HCT116 (cell line): ENCODE measurements around the gene LPAR1. TPM values are rescaled to one million over a fixed set of nuclear protein-coding genes. Genes with fewer than 3 reads are reported as not detected.

Experiments
- ATAC-seq: fragments of 200-7000 bp; cut with Tn5 transposase; 2 replicates; pipeline ENCODE4 v1.9.1; 2020; ENCODE audit warnings: mild to moderate bottlenecking, moderate library complexity
- BruUV-seq: library from RNA; stranded (reverse); fragments of 400-500 nt; replicated peaks from 2 replicates; lab custom pipeline; 2021; lab: Mats Ljungman, UMichigan
- CTCF ChIA-PET: fragments of 300-600 bp; sonication (Branson Sonifier 250); formaldehyde crosslinking; loops from one replicate; lab custom pipeline; 2021; ENCODE audit warnings: antibody characterized with exemption; lab: Charles Lee
- POLR2A ChIA-PET: fragments of 300-600, 350-600 bp; sonication (Branson Sonifier 250); formaldehyde crosslinking; loops from one replicate; lab custom pipeline; 2021; ENCODE audit warnings: antibody characterized with exemption; lab: Charles Lee
- RAD21 ChIA-PET, 2 experiments: fragments of 300-600 bp; sonication (Branson Sonifier 250); formaldehyde crosslinking; loops; one replicate each; lab custom pipeline; 2023; ENCODE audit warnings: low total read pairs in 2 of 2; ENCODE audit not compliant: uncharacterized antibody in 2 of 2, unreplicated experiment in 2 of 2, low non-redundant PET in 1 of 2; lab: Charles Lee
- DNase-seq: peaks from one replicate; pipeline ENCODE4 v3.0.0-alpha.2; 2010; ENCODE audit warnings: low read depth, low spot score
- H2AFZ ChIP-seq: fragments of 200-600 bp; shearing (Covaris generic), sonication (generic); 2 replicates; pipeline ENCODE4 v1.6.1; 2017; ENCODE audit warnings: low read depth, mixed run types, mixed read lengths, antibody characterized with exemption, low read length; ENCODE audit not compliant: poor library complexity, severe bottlenecking
- H3K27ac ChIP-seq: 2 replicates; pipeline ENCODE4 v1.5.1; 2012; ENCODE audit warnings: low read depth, low read length
- H3K27me3 ChIP-seq: fragments of 200-600 bp; sonication (generic); 2 replicates; pipeline ENCODE4 v1.6.1; 2016; ENCODE audit warnings: mixed run types, low read length, mixed read lengths; ENCODE audit not compliant: insufficient read depth
- H3K36me3 ChIP-seq, 2 experiments: fragments of 200-500 bp in 1 of 2; fragments of 200-600 bp in 1 of 2; sonication (Bioruptor generic) in 1 of 2; sonication (generic) in 1 of 2; 2 replicates each; pipeline versions ENCODE4 v1.5.1 to v1.6.1; 2014 to 2016; ENCODE audit warnings: low read length in 2 of 2, inconsistent platforms in 1 of 2, mixed read lengths in 1 of 2, mixed run types in 1 of 2; ENCODE audit not compliant: insufficient read depth in 2 of 2, control insufficient read depth in 1 of 2
- H3K4me1 ChIP-seq, 2 experiments: fragments of 200-600 bp in 1 of 2; sonication (generic) in 1 of 2; 2 replicates each; pipeline versions ENCODE4 v1.5.1 to v1.6.1; 2012 to 2017; ENCODE audit warnings: low read length in 2 of 2, inconsistent platforms in 1 of 2, mild to moderate bottlenecking in 1 of 2, mixed read lengths in 1 of 2, mixed run types in 1 of 2, moderate library complexity in 1 of 2; ENCODE audit not compliant: insufficient read depth in 2 of 2, control insufficient read depth in 1 of 2
- H3K4me2 ChIP-seq: fragments of 200-600 bp; sonication (generic); 2 replicates; pipeline ENCODE4 v1.6.1; 2017; ENCODE audit warnings: mixed run types, low read length, mixed read lengths
- H3K4me3 ChIP-seq, 2 experiments: fragments of 200-600 bp in 1 of 2; sonication (generic) in 1 of 2; replicated peaks in 1 of 2; 2 replicates each; pipeline ENCODE4 v1.5.1; 2011 to 2016; ENCODE audit warnings: low read length in 2 of 2, control low read depth in 1 of 2, low read depth in 1 of 2, mild to moderate bottlenecking in 1 of 2, mixed read lengths in 1 of 2, mixed run types in 1 of 2
- H3K79me2 ChIP-seq: fragments of 200-600 bp; sonication (generic); 2 replicates; pipeline ENCODE4 v1.6.1; 2017; ENCODE audit warnings: mild to moderate bottlenecking, mixed run types, low read length, moderate library complexity, mixed read lengths; ENCODE audit not compliant: insufficient read depth
- H3K9ac ChIP-seq: fragments of 200-600 bp; sonication (generic); 2 replicates; pipeline ENCODE4 v1.6.1; 2016; ENCODE audit warnings: low read length, mixed read lengths
- H3K9me2 ChIP-seq: fragments of 200-600 bp; sonication (generic), shearing (Covaris generic); 2 replicates; pipeline ENCODE4 v1.6.1; 2017; ENCODE audit warnings: mixed run types, mild to moderate bottlenecking, moderate library complexity; ENCODE audit not compliant: insufficient read depth
- H3K9me3 ChIP-seq, 2 experiments: fragments of 200-500 bp in 1 of 2; fragments of 200-600 bp in 1 of 2; sonication (Bioruptor generic) in 1 of 2; sonication (generic) in 1 of 2; 2 replicates each; pipeline ENCODE4 v1.6.1; 2014 to 2017; ENCODE audit warnings: low read length in 2 of 2, mixed read lengths in 2 of 2, inconsistent platforms in 1 of 2, low read depth in 1 of 2, mild to moderate bottlenecking in 1 of 2, mixed run types in 1 of 2, moderate library complexity in 1 of 2; ENCODE audit not compliant: control insufficient read depth in 1 of 2, insufficient read depth in 1 of 2
- H4K20me1 ChIP-seq: fragments of 200-600 bp; sonication (generic), shearing (Covaris generic); 2 replicates; pipeline ENCODE4 v1.6.1; 2017; ENCODE audit warnings: mixed run types, mild to moderate bottlenecking, moderate library complexity; ENCODE audit not compliant: insufficient read depth
- EZH2 ChIP-seq: fragments of 200-600 bp; sonication (generic); IDR thresholded peaks from 2 replicates; pipeline ENCODE4 v1.6.1; 2017; ENCODE audit warnings: antibody characterized with exemption, mixed run types
- EZH2phosphoT487 ChIP-seq: fragments of 200-600 bp; IDR thresholded peaks from 2 replicates; pipeline ENCODE4 v1.6.1; 2018; ENCODE audit warnings: antibody characterized with exemption, borderline replicate concordance
- FOSL1 ChIP-seq: IDR thresholded peaks from 2 replicates; pipeline ENCODE4 v1.6.1; 2012; ENCODE audit warnings: low read depth
- POLR2A ChIP-seq: IDR thresholded peaks from 2 replicates; pipeline ENCODE4 v1.7.0; 2011; ENCODE audit warnings: borderline replicate concordance; ENCODE audit not compliant: insufficient read depth, insufficient read length; ENCODE audit errors: extremely low read depth
- SIN3A ChIP-seq: IDR thresholded peaks from 2 replicates; pipeline ENCODE4 v1.6.1; 2012; ENCODE audit warnings: low read depth
- SP1 ChIP-seq: IDR thresholded peaks from 2 replicates; pipeline ENCODE4 v1.6.1; 2012; ENCODE audit warnings: low read depth
- SRF ChIP-seq: IDR thresholded peaks from 2 replicates; pipeline ENCODE4 v1.6.1; 2012; ENCODE audit warnings: low read depth
- YY1 ChIP-seq: IDR thresholded peaks from 2 replicates; pipeline ENCODE4 v1.6.1; 2011; ENCODE audit warnings: low read length, low read depth, moderate library complexity, mild to moderate bottlenecking; ENCODE audit not compliant: insufficient replicate concordance; ENCODE audit errors: extremely low read depth
- ZFX ChIP-seq: fragments of 450-650 bp; IDR thresholded peaks from 2 replicates; pipeline ENCODE4 v1.6.1; 2017
- intact Hi-C: fragments of 100-400 bp; cut with micrococcal nuclease; formaldehyde crosslinking; loops from 2 replicates; pipeline ENCODE4 v1.10.0; 2022
- total RNA-seq: library from RNA; stranded (reverse); gene quantifications from one replicate; pipeline ENCODE4 v1.2.1, GENCODE V29; 2021; ENCODE audit not compliant: unreplicated experiment
- TF ChIP-seq, protein P1 (sequence below), 3 experiments: fragments of 200-600 bp in 1 of 3; sonication (generic) in 1 of 3; IDR thresholded peaks in 2 of 3; conservative IDR thresholded peaks in 1 of 3; 2 replicates each; pipeline ENCODE4 v1.5.1; 2012 to 2017; ENCODE audit warnings: low read depth in 2 of 3, low read length in 2 of 3, antibody characterized with exemption in 1 of 3, borderline replicate concordance in 1 of 3, control low read depth in 1 of 3, mild to moderate bottlenecking in 1 of 3, mixed read lengths in 1 of 3, mixed run types in 1 of 3, moderate library complexity in 1 of 3; ENCODE audit not compliant: insufficient read depth in 1 of 3
- TF ChIP-seq, protein P2 (sequence below): IDR thresholded peaks from 2 replicates; pipeline ENCODE4 v1.6.1; 2012
- TF ChIP-seq, protein P3 (sequence below): IDR thresholded peaks from 2 replicates; pipeline ENCODE4 v1.6.1; 2011; ENCODE audit warnings: mild to moderate bottlenecking, low read length, moderate library complexity; ENCODE audit not compliant: insufficient replicate concordance; ENCODE audit errors: extremely low read depth

LPAR1 gene
- total RNA-seq, 1 experiment from 2014 or later: 7.4 TPM

DNA sequence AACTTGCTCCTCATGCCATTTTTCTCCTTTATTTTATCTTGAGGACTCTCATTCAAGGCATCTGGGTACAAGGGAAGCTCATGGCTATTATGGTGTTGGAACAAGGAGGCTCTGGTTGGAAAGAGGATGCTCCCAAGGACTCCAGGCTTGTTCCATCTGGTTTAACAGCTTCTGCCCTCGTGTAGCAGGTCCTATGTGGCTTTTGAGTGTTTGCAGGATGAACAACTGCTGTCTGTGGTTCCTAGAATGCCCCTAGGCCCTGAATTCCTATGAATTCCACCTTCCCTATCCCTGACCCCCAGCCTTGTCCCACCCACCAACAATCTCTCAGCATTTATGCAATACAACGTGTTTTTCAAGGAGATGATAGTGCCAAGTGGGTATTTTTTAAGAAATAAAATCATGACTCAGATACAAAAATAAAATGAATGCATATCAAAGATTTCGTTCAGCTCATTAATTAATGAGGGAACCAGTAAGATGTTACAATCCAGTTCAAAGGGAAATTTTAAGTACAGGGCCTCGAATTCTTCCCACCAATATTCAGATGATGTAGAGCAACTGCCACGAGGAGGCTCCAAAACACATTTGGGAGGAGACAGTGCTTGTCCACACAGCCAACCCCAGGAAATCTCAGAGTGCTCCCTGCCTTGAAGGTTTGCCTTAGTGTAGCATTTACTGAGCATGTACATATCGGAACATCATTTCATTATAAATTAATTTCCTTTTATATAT, 187.7 kb downstream of the LPAR1 start:
- no peaks in the 10 kb centered on the region for H3K27me3 ChIP-seq
- CTCF ChIA-PET: no interaction called here
- no peak for ATAC-seq
- no TSS peak for BruUV-seq
- TF ChIP-seq, protein P1, sequence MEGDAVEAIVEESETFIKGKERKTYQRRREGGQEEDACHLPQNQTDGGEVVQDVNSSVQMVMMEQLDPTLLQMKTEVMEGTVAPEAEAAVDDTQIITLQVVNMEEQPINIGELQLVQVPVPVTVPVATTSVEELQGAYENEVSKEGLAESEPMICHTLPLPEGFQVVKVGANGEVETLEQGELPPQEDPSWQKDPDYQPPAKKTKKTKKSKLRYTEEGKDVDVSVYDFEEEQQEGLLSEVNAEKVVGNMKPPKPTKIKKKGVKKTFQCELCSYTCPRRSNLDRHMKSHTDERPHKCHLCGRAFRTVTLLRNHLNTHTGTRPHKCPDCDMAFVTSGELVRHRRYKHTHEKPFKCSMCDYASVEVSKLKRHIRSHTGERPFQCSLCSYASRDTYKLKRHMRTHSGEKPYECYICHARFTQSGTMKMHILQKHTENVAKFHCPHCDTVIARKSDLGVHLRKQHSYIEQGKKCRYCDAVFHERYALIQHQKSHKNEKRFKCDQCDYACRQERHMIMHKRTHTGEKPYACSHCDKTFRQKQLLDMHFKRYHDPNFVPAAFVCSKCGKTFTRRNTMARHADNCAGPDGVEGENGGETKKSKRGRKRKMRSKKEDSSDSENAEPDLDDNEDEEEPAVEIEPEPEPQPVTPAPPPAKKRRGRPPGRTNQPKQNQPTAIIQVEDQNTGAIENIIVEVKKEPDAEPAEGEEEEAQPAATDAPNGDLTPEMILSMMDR (IDR thresholded peaks at IDR 0.05 in 2 of 3, conservative IDR thresholded peaks at IDR 0.05 in 1 of 3; ENCODE audit: borderline replicate concordance in 1 of 3, insufficient read depth in 1 of 3, low read depth in 2 of 3, low read length in 2 of 3): no peak
- no peak for TF ChIP-seq SRF
- no peak for TF ChIP-seq EZH2
- TF ChIP-seq, protein P2, sequence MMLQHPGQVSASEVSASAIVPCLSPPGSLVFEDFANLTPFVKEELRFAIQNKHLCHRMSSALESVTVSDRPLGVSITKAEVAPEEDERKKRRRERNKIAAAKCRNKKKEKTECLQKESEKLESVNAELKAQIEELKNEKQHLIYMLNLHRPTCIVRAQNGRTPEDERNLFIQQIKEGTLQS: no peak
- no peak for TF ChIP-seq ZFX
- TF ChIP-seq SP1: no peak
- no peak for TF ChIP-seq SIN3A
- H2AFZ ChIP-seq: no peak overlapping the region
- no peaks in the 10 kb centered on the region for H3K4me1 ChIP-seq
- H3K9me2 ChIP-seq: 0 out of 2 replicates have a peak, but pooled peaks cover 3% of the 10 kb centered on the region
- no peak overlapping the region for H3K4me3 ChIP-seq
- RAD21 ChIA-PET: no interaction called here
- POLR2A ChIA-PET: no interaction called here
- no peak overlapping the region for H3K4me2 ChIP-seq
- no peaks in the 10 kb centered on the region for H3K9me3 ChIP-seq
- intact Hi-C loops: no loop called here
- H4K20me1 ChIP-seq: no peaks in the 10 kb centered on the region
- H3K27ac ChIP-seq: no peak overlapping the region
- DNase-seq: no peak
- no peaks in the 10 kb centered on the region for H3K36me3 ChIP-seq
- no peak overlapping the region for H3K9ac ChIP-seq
- H3K79me2 ChIP-seq: no peaks in the 10 kb centered on the region

DNA sequence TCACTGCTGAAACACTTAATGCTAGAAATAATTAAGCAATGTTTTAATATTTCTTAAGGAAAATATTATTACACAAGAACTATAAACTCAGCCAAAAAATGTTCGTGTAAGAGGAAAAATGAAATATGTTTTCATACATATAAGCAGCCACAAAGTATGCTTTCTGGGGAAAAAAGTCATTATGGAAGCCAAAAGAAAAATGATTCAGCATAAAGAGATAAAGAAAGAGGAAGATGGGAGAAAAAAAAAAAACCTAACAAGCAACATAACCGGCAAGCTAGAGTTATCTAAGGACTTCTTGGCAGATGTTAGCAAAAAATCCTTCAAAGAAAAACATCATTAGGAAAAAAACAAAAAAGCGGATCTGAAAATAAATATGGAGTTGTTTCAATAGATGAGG, 190.6 kb downstream of the LPAR1 start:
- no peaks in the 10 kb centered on the region for H3K4me1 ChIP-seq
- no peaks in the 10 kb centered on the region for H3K79me2 ChIP-seq
- no peak overlapping the region for H3K4me3 ChIP-seq
- no peak overlapping the region for H3K4me2 ChIP-seq
- POLR2A ChIA-PET: no interaction called here
- no peaks in the 10 kb centered on the region for H4K20me1 ChIP-seq
- peak overlapping the region; percentile 37 for H2AFZ ChIP-seq
- intact Hi-C loops: no loop called here
- DNase-seq (no peak), ATAC-seq (no peak)
- CTCF ChIA-PET: no interaction called here
- H3K9me2 ChIP-seq: 0 out of 2 replicates have a peak, but pooled peaks cover 3% of the 10 kb centered on the region
- no peak overlapping the region for H3K9ac ChIP-seq
- H3K36me3 ChIP-seq: no peaks in the 10 kb centered on the region
- no peaks in the 10 kb centered on the region for H3K27me3 ChIP-seq
- no peak overlapping the region for H3K27ac ChIP-seq
- RAD21 ChIA-PET: no interaction called here
- H3K9me3 ChIP-seq: no peaks in the 10 kb centered on the region
- no TSS peak for BruUV-seq
- TF ChIP-seq, protein P1 (IDR thresholded peaks at IDR 0.05 in 2 of 3, conservative IDR thresholded peaks at IDR 0.05 in 1 of 3; ENCODE audit: borderline replicate concordance in 1 of 3, insufficient read depth in 1 of 3, low read depth in 2 of 3, low read length in 2 of 3): no peak
- no peak for TF ChIP-seq FOSL1
- TF ChIP-seq EZH2phosphoT487: no peak
- TF ChIP-seq, protein P3, sequence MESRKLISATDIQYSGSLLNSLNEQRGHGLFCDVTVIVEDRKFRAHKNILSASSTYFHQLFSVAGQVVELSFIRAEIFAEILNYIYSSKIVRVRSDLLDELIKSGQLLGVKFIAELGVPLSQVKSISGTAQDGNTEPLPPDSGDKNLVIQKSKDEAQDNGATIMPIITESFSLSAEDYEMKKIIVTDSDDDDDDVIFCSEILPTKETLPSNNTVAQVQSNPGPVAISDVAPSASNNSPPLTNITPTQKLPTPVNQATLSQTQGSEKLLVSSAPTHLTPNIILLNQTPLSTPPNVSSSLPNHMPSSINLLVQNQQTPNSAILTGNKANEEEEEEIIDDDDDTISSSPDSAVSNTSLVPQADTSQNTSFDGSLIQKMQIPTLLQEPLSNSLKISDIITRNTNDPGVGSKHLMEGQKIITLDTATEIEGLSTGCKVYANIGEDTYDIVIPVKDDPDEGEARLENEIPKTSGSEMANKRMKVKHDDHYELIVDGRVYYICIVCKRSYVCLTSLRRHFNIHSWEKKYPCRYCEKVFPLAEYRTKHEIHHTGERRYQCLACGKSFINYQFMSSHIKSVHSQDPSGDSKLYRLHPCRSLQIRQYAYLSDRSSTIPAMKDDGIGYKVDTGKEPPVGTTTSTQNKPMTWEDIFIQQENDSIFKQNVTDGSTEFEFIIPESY: no peak
- no peak for TF ChIP-seq YY1
- TF ChIP-seq SP1: no peak
- TF ChIP-seq POLR2A: no peak
